WTC11 (cell line): ENCODE data around the gene TMA7B. TPM values are rescaled to one million over a fixed set of nuclear protein-coding genes. Genes with fewer than 3 reads are reported as not detected.

Experiments used
- ATAC-seq: fragments of 200-7000 bp; cut with Tn5 transposase; 2 replicates; pipeline ENCODE4 v1.10.0; 2021; ENCODE audit warnings: mild to moderate bottlenecking, moderate library complexity
- CTCF ChIA-PET: fragments of 300-600 bp; sonication (Branson Sonifier 250); formaldehyde crosslinking; loops from one replicate; lab custom pipeline; 2021; ENCODE audit warnings: antibody characterized with exemption; lab: Charles Lee
- POLR2A ChIA-PET: fragments of 350-600 bp; sonication (Branson Sonifier 250); formaldehyde crosslinking; loops from one replicate; lab custom pipeline; 2021; ENCODE audit warnings: antibody characterized with exemption; lab: Charles Lee
- DNase-seq: peaks from one replicate; pipeline ENCODE4 v3.0.0; 2021; ENCODE audit warnings: low spot score
- H3K27ac Mint-ChIP-seq: 2 replicates; pipeline ENCODE4 v1.8.0; 2021; ENCODE audit warnings: mixed read lengths
- H3K27me3 Mint-ChIP-seq: 2 replicates; pipeline ENCODE4 v1.8.0; 2021; ENCODE audit warnings: low read depth, mild to moderate bottlenecking, moderate library complexity, mixed read lengths
- H3K36me3 Mint-ChIP-seq: 2 replicates; pipeline ENCODE4 v1.8.0; 2021; ENCODE audit warnings: mixed read lengths
- H3K4me1 Mint-ChIP-seq: 2 replicates; pipeline ENCODE4 v1.8.0; 2022; ENCODE audit warnings: mixed read lengths
- H3K4me3 Mint-ChIP-seq: 2 replicates; pipeline ENCODE4 v1.8.0; 2021; ENCODE audit warnings: mild to moderate bottlenecking, moderate library complexity, mixed read lengths
- H3K9me3 Mint-ChIP-seq: 2 replicates; pipeline ENCODE4 v1.8.0; 2021; ENCODE audit warnings: mixed read lengths
- ATF1 ChIP-seq: sonication (generic); formaldehyde crosslinking; IDR thresholded peaks from 2 replicates; pipeline ENCODE4 v1.8.1; 2023; ENCODE audit warnings: mild to moderate bottlenecking, moderate library complexity, missing genetic modification reagents
- ELF4 ChIP-seq: sonication (generic); formaldehyde crosslinking; IDR thresholded peaks from 2 replicates; pipeline ENCODE4 v1.8.1; 2022; ENCODE audit warnings: low read depth, mild to moderate bottlenecking, moderate library complexity, missing genetic modification reagents
- FOXJ3 ChIP-seq: sonication (generic); formaldehyde crosslinking; IDR thresholded peaks from 2 replicates; pipeline ENCODE4 v1.9.0; 2021; ENCODE audit warnings: missing genetic modification reagents, mild to moderate bottlenecking, borderline replicate concordance
- GRHL2 ChIP-seq: fragments of 250-450 bp; sonication (Bioruptor Pico); IDR thresholded peaks from 2 replicates; pipeline ENCODE4 v1.8.0; 2022; ENCODE audit warnings: mild to moderate bottlenecking, moderate library complexity; ENCODE audit not compliant: insufficient replicate concordance, severe bottlenecking
- GTF2I ChIP-seq: fragments of 250-450 bp; sonication (Bioruptor Pico); conservative IDR thresholded peaks from 2 replicates; pipeline ENCODE4 v1.4.0; 2021; ENCODE audit warnings: mild to moderate bottlenecking
- KAT7 ChIP-seq: sonication (generic); formaldehyde crosslinking; IDR thresholded peaks from 2 replicates; pipeline ENCODE4 v1.8.1; 2023; ENCODE audit warnings: missing genetic modification reagents, mild to moderate bottlenecking, borderline replicate concordance
- MYBL2 ChIP-seq: sonication (generic); formaldehyde crosslinking; IDR thresholded peaks from 2 replicates; pipeline ENCODE4 v1.8.1; 2023; ENCODE audit warnings: mild to moderate bottlenecking, moderate library complexity, missing genetic modification reagents
- NFATC4 ChIP-seq: fragments of 250-450 bp; sonication (Bioruptor Pico); IDR thresholded peaks from 2 replicates; pipeline ENCODE4 v1.9.0; 2021; ENCODE audit warnings: mild to moderate bottlenecking
- NFE2L1 ChIP-seq: sonication (generic); formaldehyde crosslinking; IDR thresholded peaks from 2 replicates; pipeline ENCODE4 v1.8.1; 2023; ENCODE audit warnings: missing genetic modification reagents
- NR3C1 ChIP-seq: sonication (generic); formaldehyde crosslinking; conservative IDR thresholded peaks from 2 replicates; pipeline ENCODE4 v1.8.1; 2023; ENCODE audit warnings: low read depth, mild to moderate bottlenecking, missing genetic modification reagents
- PRRX2 ChIP-seq: fragments of 250-450 bp; sonication (Bioruptor Pico); IDR thresholded peaks from 2 replicates; pipeline ENCODE4 v1.8.0; 2021; ENCODE audit warnings: mild to moderate bottlenecking
- SMAD4 ChIP-seq: sonication (generic); formaldehyde crosslinking; IDR thresholded peaks from 2 replicates; pipeline ENCODE4 v1.8.0; 2022; ENCODE audit warnings: mild to moderate bottlenecking, missing genetic modification reagents
- SP1 ChIP-seq: sonication (generic); formaldehyde crosslinking; conservative IDR thresholded peaks from 2 replicates; pipeline ENCODE4 v1.8.1; 2022; ENCODE audit warnings: missing genetic modification reagents
- TP53 ChIP-seq: sonication (generic); formaldehyde crosslinking; IDR thresholded peaks from 2 replicates; pipeline ENCODE4 v1.8.1; 2023; ENCODE audit warnings: mild to moderate bottlenecking, missing genetic modification reagents
- ZNF219 ChIP-seq: sonication (generic); formaldehyde crosslinking; IDR thresholded peaks from 2 replicates; pipeline ENCODE4 v1.8.0; 2023; ENCODE audit warnings: missing genetic modification reagents, mild to moderate bottlenecking, borderline replicate concordance
- ZNF263 ChIP-seq: sonication (generic); formaldehyde crosslinking; IDR thresholded peaks from 2 replicates; pipeline ENCODE4 v1.8.1; 2022; ENCODE audit warnings: low read depth, mild to moderate bottlenecking, moderate library complexity, missing genetic modification reagents
- ZNF423 ChIP-seq: fragments of 250-450 bp; sonication (Bioruptor Pico); IDR thresholded peaks from 2 replicates; pipeline ENCODE4 v2.1.2; 2022; ENCODE audit warnings: mild to moderate bottlenecking, moderate library complexity
- total RNA-seq: library from RNA; stranded (reverse); gene quantifications from 3 replicates; pipeline ENCODE4 v1.2.3, GENCODE V29; 2021
- TF ChIP-seq, protein P1 (sequence below): sonication (generic); formaldehyde crosslinking; IDR thresholded peaks from 2 replicates; pipeline ENCODE4 v1.8.1; 2022; ENCODE audit warnings: mild to moderate bottlenecking, missing genetic modification reagents, moderate library complexity, borderline replicate concordance
- TF ChIP-seq, protein P2 (sequence below): sonication (generic); formaldehyde crosslinking; IDR thresholded peaks from 2 replicates; pipeline ENCODE4 v1.8.1; 2023; ENCODE audit warnings: mild to moderate bottlenecking, missing genetic modification reagents
- TF ChIP-seq, protein P3 (sequence below): sonication (generic); formaldehyde crosslinking; IDR thresholded peaks from 2 replicates; pipeline ENCODE4 v1.8.1; 2022; ENCODE audit warnings: low read depth, mild to moderate bottlenecking, moderate library complexity, missing genetic modification reagents, borderline replicate concordance
- TF ChIP-seq, protein P4 (sequence below): sonication (generic); formaldehyde crosslinking; IDR thresholded peaks from 2 replicates; pipeline ENCODE4 v1.8.0; 2022; ENCODE audit warnings: missing genetic modification reagents
- TF ChIP-seq, protein P5 (sequence below): fragments of 250-450 bp; sonication (Bioruptor Pico); IDR thresholded peaks from 2 replicates; pipeline ENCODE4 v1.9.0; 2021; ENCODE audit warnings: mild to moderate bottlenecking

TMA7B gene
- total RNA-seq, 1 experiment from 2014 or later, result not detected

DNA sequence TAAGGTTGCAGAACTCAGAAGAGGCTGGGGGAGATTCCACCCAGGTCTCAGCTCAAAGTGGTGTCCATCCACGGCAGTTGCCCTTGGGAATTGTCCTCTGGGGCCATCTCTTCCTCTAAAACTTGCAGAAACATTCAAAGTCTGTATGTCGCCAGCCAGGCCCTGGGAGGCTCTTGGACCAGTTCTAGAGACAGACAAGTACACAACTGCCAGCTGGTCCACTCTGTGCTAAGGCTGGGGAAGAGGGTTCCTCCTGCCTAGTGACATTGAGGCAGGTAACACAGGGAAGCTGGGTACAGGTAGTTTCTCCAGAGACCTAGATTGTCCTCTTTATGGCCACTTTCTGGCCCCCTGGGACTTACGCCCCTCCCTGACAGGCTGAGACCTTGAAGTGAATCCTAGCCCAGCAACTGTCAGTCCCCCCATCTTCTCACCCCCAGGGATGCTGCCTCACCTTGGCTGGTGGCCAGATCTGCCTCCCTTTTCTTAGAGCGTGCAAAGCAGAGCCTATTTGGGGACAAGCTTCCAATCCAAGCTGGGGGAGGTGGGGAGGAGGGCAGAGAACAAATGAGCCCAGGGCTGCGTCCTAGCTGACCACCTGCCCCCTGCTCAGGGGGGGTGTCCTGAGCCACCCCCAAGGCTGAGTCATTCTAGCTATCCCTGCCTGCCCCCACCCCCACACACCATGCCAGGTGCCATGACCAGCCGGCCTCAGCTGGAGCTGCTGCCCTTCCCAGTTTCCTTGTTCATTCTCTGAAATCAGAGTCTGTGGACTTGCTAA lies 42.9 kb downstream of the TMA7B start (continued):
- TF ChIP-seq, protein P1, sequence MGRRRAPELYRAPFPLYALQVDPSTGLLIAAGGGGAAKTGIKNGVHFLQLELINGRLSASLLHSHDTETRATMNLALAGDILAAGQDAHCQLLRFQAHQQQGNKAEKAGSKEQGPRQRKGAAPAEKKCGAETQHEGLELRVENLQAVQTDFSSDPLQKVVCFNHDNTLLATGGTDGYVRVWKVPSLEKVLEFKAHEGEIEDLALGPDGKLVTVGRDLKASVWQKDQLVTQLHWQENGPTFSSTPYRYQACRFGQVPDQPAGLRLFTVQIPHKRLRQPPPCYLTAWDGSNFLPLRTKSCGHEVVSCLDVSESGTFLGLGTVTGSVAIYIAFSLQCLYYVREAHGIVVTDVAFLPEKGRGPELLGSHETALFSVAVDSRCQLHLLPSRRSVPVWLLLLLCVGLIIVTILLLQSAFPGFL (CRISPR knock-in tag), result no peak
- no peak for TF ChIP-seq MYBL2 (CRISPR knock-in tag)
- TF ChIP-seq, protein P2, sequence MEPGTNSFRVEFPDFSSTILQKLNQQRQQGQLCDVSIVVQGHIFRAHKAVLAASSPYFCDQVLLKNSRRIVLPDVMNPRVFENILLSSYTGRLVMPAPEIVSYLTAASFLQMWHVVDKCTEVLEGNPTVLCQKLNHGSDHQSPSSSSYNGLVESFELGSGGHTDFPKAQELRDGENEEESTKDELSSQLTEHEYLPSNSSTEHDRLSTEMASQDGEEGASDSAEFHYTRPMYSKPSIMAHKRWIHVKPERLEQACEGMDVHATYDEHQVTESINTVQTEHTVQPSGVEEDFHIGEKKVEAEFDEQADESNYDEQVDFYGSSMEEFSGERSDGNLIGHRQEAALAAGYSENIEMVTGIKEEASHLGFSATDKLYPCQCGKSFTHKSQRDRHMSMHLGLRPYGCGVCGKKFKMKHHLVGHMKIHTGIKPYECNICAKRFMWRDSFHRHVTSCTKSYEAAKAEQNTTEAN (CRISPR knock-in tag), result no peak
- TF ChIP-seq, protein P3, sequence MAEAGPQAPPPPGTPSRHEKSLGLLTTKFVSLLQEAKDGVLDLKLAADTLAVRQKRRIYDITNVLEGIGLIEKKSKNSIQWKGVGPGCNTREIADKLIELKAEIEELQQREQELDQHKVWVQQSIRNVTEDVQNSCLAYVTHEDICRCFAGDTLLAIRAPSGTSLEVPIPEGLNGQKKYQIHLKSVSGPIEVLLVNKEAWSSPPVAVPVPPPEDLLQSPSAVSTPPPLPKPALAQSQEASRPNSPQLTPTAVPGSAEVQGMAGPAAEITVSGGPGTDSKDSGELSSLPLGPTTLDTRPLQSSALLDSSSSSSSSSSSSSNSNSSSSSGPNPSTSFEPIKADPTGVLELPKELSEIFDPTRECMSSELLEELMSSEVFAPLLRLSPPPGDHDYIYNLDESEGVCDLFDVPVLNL, result no peak
- TF ChIP-seq GTF2I (CRISPR knock-in tag), result no peak

DNA sequence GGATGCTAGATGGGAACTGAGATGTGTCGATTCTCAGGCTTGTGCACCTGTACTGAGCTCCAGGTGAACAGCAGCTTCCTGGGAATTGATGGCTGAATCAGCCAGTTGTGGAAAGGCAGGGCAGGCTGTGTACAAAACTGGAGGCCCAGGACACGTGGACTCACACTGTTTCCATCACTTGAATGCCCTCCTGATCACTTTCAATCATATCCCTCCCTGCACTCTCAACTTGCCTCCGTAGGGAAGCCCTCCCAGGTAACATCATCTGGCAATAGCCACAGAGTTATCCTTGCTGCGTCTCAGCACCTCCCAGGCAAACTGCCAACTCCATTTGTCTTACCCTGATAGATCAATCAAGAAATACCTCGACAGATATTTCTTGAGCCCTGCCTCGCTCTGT lies 44.6 kb downstream of the TMA7B start:
- Mint-ChIP-seq H3K4me1 (peaks cover 86% of the 10 kb centered on the region), H3K36me3 (peaks cover 8% of the 10 kb centered on the region; the same call in 1 of the 2 replicates), H3K4me3 (no peak overlapping the region), H3K9me3 (no peaks in the 10 kb centered on the region), H3K27me3 (no peaks in the 10 kb centered on the region), H3K27ac (peak overlapping the region; percentile 29)
- ChIA-PET POLR2A (interaction anchor here (1.2 kb wide), 1 partner anchor 11 kb away, joined by 3 read pairs; no protein-coding TSS in a partner anchor), CTCF (interaction anchor here (1.1 to 3.0 kb wide), 2 partner anchors 19 to 72 kb away, joined by 5 to 15 read pairs; no protein-coding TSS in a partner anchor)
- ATAC-seq (no peak), DNase-seq (no peak)
- TF ChIP-seq NFE2L1 (CRISPR knock-in tag) (no peak), KAT7 (CRISPR knock-in tag) (no peak), NR3C1 (CRISPR knock-in tag) (no peak), SP1 (CRISPR knock-in tag) (no peak), ZNF423 (CRISPR knock-in tag) (no peak)
- TF ChIP-seq, protein P4, sequence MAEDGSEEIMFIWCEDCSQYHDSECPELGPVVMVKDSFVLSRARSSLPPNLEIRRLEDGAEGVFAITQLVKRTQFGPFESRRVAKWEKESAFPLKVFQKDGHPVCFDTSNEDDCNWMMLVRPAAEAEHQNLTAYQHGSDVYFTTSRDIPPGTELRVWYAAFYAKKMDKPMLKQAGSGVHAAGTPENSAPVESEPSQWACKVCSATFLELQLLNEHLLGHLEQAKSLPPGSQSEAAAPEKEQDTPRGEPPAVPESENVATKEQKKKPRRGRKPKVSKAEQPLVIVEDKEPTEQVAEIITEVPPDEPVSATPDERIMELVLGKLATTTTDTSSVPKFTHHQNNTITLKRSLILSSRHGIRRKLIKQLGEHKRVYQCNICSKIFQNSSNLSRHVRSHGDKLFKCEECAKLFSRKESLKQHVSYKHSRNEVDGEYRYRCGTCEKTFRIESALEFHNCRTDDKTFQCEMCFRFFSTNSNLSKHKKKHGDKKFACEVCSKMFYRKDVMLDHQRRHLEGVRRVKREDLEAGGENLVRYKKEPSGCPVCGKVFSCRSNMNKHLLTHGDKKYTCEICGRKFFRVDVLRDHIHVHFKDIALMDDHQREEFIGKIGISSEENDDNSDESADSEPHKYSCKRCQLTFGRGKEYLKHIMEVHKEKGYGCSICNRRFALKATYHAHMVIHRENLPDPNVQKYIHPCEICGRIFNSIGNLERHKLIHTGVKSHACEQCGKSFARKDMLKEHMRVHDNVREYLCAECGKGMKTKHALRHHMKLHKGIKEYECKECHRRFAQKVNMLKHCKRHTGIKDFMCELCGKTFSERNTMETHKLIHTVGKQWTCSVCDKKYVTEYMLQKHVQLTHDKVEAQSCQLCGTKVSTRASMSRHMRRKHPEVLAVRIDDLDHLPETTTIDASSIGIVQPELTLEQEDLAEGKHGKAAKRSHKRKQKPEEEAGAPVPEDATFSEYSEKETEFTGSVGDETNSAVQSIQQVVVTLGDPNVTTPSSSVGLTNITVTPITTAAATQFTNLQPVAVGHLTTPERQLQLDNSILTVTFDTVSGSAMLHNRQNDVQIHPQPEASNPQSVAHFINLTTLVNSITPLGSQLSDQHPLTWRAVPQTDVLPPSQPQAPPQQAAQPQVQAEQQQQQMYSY (CRISPR knock-in tag), result no peak

DNA sequence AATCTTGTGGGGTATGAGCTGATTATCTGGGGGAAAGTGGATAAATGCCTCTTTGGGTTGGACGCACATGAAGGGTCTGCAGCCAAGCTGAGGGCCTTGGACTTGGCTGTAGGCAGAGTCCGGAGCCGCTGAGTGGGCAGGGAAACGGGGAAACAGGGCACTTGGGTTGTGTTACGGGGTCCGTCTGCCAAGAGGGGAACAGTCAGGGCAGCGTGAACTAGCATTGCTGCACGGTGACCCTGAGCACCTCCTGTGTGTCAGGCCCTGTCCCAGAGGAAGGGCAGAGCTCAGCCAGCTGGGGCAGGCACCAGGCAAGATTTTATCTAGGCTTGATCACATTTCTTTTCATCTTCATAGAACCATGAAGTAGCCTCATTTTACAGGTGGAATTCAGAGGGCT lies 46.4 kb downstream of the TMA7B start:
- ChIA-PET POLR2A (no interaction called here), CTCF (interaction anchor here (3.0 kb wide), 1 partner anchor 17 kb away, joined by 15 read pairs; no protein-coding TSS in a partner anchor)
- Mint-ChIP-seq H3K9me3 (no peaks in the 10 kb centered on the region), H3K27ac (peak overlapping the region; percentile 85; the same call in 1 of the 2 replicates), H3K4me3 (no peak overlapping the region), H3K27me3 (no peaks in the 10 kb centered on the region), H3K36me3 (peaks cover 12% of the 10 kb centered on the region; the same call in 1 of the 2 replicates), H3K4me1 (peaks cover 78% of the 10 kb centered on the region)
- DNase-seq, result no peak
- no peak for ATAC-seq
- TF ChIP-seq ELF4 (CRISPR knock-in tag) (no peak), PRRX2 (CRISPR knock-in tag) (no peak), NFATC4 (CRISPR knock-in tag) (no peak), ZNF219 (CRISPR knock-in tag) (no peak), GRHL2 (CRISPR knock-in tag) (no peak), FOXJ3 (no peak), TP53 (CRISPR knock-in tag) (no peak), ZNF263 (no peak), SMAD4 (CRISPR knock-in tag) (no peak), ATF1 (no peak), NFE2L1 (CRISPR knock-in tag) (no peak)
- TF ChIP-seq, protein P5, sequence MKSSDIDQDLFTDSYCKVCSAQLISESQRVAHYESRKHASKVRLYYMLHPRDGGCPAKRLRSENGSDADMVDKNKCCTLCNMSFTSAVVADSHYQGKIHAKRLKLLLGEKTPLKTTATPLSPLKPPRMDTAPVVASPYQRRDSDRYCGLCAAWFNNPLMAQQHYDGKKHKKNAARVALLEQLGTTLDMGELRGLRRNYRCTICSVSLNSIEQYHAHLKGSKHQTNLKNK, result no peak
- TF ChIP-seq, protein P3, result no peak
- TF ChIP-seq, protein P1 (CRISPR knock-in tag), result no peak
